Smooth muscle cell (in vitro differentiated cells): ENCODE measurements around the gene ANGEL1. TPM values are rescaled to one million over a fixed set of nuclear protein-coding genes. Genes with fewer than 3 reads are reported as not detected.

Experiments
- DNase-seq: peaks from one replicate; lab custom pipeline; 2025; ENCODE audit not compliant: unreplicated experiment; lab: John Stamatoyannopoulos, UW
- H2AFZ ChIP-seq: fragments of 200-600 bp; sonication (generic); 2 replicates; pipeline ENCODE4 v1.6.0; 2016; ENCODE audit warnings: antibody characterized with exemption, low read depth, mild to moderate bottlenecking
- H3F3A ChIP-seq: fragments of 200-600 bp; sonication (generic); 2 replicates; pipeline ENCODE4 v1.6.0; 2017; ENCODE audit warnings: antibody characterized with exemption, low read depth
- H3K27ac ChIP-seq: fragments of 200-600 bp; sonication (generic); 2 replicates; pipeline ENCODE4 v1.5.1; 2016; ENCODE audit warnings: low read depth, mild to moderate bottlenecking
- H3K27me3 ChIP-seq: fragments of 200-600 bp; sonication (generic); 2 replicates; pipeline ENCODE4 v1.6.1; 2016; ENCODE audit warnings: low read depth, mild to moderate bottlenecking
- H3K36me3 ChIP-seq: fragments of 200-600 bp; sonication (generic); 2 replicates; pipeline ENCODE4 v1.5.1; 2016; ENCODE audit warnings: low read depth
- H3K4me1 ChIP-seq: fragments of 200-600 bp; sonication (generic); 2 replicates; pipeline ENCODE4 v1.5.1; 2016; ENCODE audit warnings: low read depth
- H3K4me2 ChIP-seq: fragments of 200-600 bp; sonication (generic); 2 replicates; pipeline ENCODE4 v1.6.0; 2016; ENCODE audit warnings: mild to moderate bottlenecking
- H3K4me3 ChIP-seq: fragments of 200-600 bp; sonication (generic); 2 replicates; pipeline ENCODE4 v1.5.1; 2016; ENCODE audit warnings: mild to moderate bottlenecking
- H3K79me2 ChIP-seq: fragments of 200-600 bp; sonication (generic); 2 replicates; pipeline ENCODE4 v1.6.0; 2016; ENCODE audit warnings: low read depth, mild to moderate bottlenecking
- H3K9ac ChIP-seq: fragments of 200-600 bp; sonication (generic); 2 replicates; pipeline ENCODE4 v1.6.0; 2016; ENCODE audit warnings: low read depth
- H3K9me3 ChIP-seq: fragments of 200-600 bp; sonication (generic); replicated peaks from 2 replicates; pipeline ENCODE4 v1.5.1; 2016; ENCODE audit warnings: low read depth
- H4K20me1 ChIP-seq: fragments of 200-600 bp; sonication (generic); 2 replicates; pipeline ENCODE4 v1.6.0; 2016; ENCODE audit warnings: low read depth
- CTCF ChIP-seq: fragments of 200-600 bp; sonication (generic); IDR thresholded peaks from 2 replicates; pipeline ENCODE4 v1.5.1; 2017; ENCODE audit warnings: borderline replicate concordance, mild to moderate bottlenecking, antibody characterized with exemption; ENCODE audit not compliant: insufficient read depth, poor library complexity, severe bottlenecking
- WGBS: methylation state at CpG from one replicate; pipeline ENCODE4 v1.1.7; 2016; ENCODE audit warnings: low lambda C conversion rate; 5-methylcytosine and 5-hydroxymethylcytosine counted together
- polyA plus RNA-seq: library from polyadenylated mRNA; unstranded; fragments of >200 nt; fragmentation: Nextera tagmentation; extraction: Ambion mirVana; gene quantifications from 2 replicates; pipeline ENCODE4 v1.2.1, GENCODE V29; 2016
- total RNA-seq: library from RNA; depleted of rRNA; stranded (reverse); fragments of >200 nt; gene quantifications from 2 replicates; pipeline ENCODE4 v1.2.3, GENCODE V29; 2014

Gene ANGEL1
- total and polyA plus RNA-seq, 2 experiments from 2014 or later, result 8.4 to 20.4 TPM

- peaks cover 8% of the 10 kb centered on the region for H3K79me2 ChIP-seq
- H3K4me2 ChIP-seq, result no peak overlapping the region
- H3K9ac ChIP-seq, result no peak overlapping the region
- H2AFZ ChIP-seq, result no peak overlapping the region
- no peak overlapping the region for H3K4me3 ChIP-seq
- H3K9me3 ChIP-seq, result no peaks in the 10 kb centered on the region
- DNase-seq, result no peak
- H3K27ac ChIP-seq, result no peak overlapping the region
- H3K27me3 ChIP-seq, result no peaks in the 10 kb centered on the region
- peaks cover 8% of the 10 kb centered on the region for H4K20me1 ChIP-seq
- no peaks in the 10 kb centered on the region for H3F3A ChIP-seq
- no peak for TF ChIP-seq CTCF
- no peaks in the 10 kb centered on the region for H3K36me3 ChIP-seq
- WGBS, result 92% methylated on average over 4 of the region's 4 CpGs
- peaks cover 13% of the 10 kb centered on the region for H3K4me1 ChIP-seq
Measured at GRCh38 chr14:76808990-76809389, 3.7 kb downstream of the ANGEL1 start.

GRCh38 chr14:76808011-76808410 lies 4.7 kb downstream of the ANGEL1 start:
- H3K4me3 ChIP-seq, result no peak overlapping the region
- peaks cover 3% of the 10 kb centered on the region for H3K36me3 ChIP-seq
- H2AFZ ChIP-seq, result no peak overlapping the region
- H3K27me3 ChIP-seq, result no peaks in the 10 kb centered on the region
- peaks cover 8% of the 10 kb centered on the region for H3K79me2 ChIP-seq
- 79% methylated on average over 1 of the region's 1 CpG for WGBS
- H3K27ac ChIP-seq, result no peak overlapping the region
- no peak for DNase-seq
- no peak overlapping the region for H3K4me2 ChIP-seq
- H3K9ac ChIP-seq, result no peak overlapping the region
- peaks cover 13% of the 10 kb centered on the region for H3K4me1 ChIP-seq
- H3K9me3 ChIP-seq, result no peaks in the 10 kb centered on the region
- H3F3A ChIP-seq, result no peaks in the 10 kb centered on the region
- peaks cover 8% of the 10 kb centered on the region for H4K20me1 ChIP-seq
- no peak for TF ChIP-seq CTCF

GRCh38 chr14:76806446-76806845 lies 6.2 kb downstream of the ANGEL1 start:
- Histone ChIP-seq H3K4me3 (no peak overlapping the region), H3K36me3 (peaks cover 3% of the 10 kb centered on the region), H3K9me3 (no peaks in the 10 kb centered on the region), H3K4me2 (no peak overlapping the region), H3F3A (no peaks in the 10 kb centered on the region), H3K27ac (no peak overlapping the region), H3K27me3 (no peaks in the 10 kb centered on the region), H4K20me1 (peaks cover 8% of the 10 kb centered on the region), H2AFZ (no peak overlapping the region), H3K9ac (no peak overlapping the region), H3K79me2 (peaks cover 8% of the 10 kb centered on the region), H3K4me1 (peaks cover 7% of the 10 kb centered on the region)
- TF ChIP-seq CTCF, result no peak
- DNase-seq, result no peak
- WGBS, result 91% methylated on average over 12 of the region's 12 CpGs

- Histone ChIP-seq H3K9ac (no peak overlapping the region), H3F3A (no peaks in the 10 kb centered on the region), H3K79me2 (no peaks in the 10 kb centered on the region), H3K27ac (no peak overlapping the region), H3K4me1 (no peaks in the 10 kb centered on the region), H3K4me3 (no peak overlapping the region), H3K9me3 (peaks cover 9% of the 10 kb centered on the region), H4K20me1 (no peaks in the 10 kb centered on the region), H3K27me3 (no peaks in the 10 kb centered on the region), H2AFZ (no peak overlapping the region), H3K4me2 (no peak overlapping the region), H3K36me3 (peaks cover 17% of the 10 kb centered on the region)
- DNase-seq, result no peak
- no peak for TF ChIP-seq CTCF
- WGBS, result 94% methylated on average over 5 of the region's 5 CpGs
Measured at GRCh38 chr14:76793956-76794355, 18.7 kb downstream of the ANGEL1 start.
